ENCODE results near the gene C16orf96.

C16orf96 gene

GRCh38 chr16:4607841-4608703 lies 51.9 kb downstream of the C16orf96 start:
- Histone ChIP-seq H3K4me1 (ENCODE audit: control insufficient read depth in 1 of 2, insufficient read depth in 1 of 2, low read depth in 1 of 2, low read length in 1 of 2) (peaks cover 18% of the 10 kb centered on the region in 2 experiments), H3K4me3 (ENCODE audit: low read depth in 1 of 2, low read length in 1 of 2) (no peak overlapping the region), H3K27ac (no peak overlapping the region), H3K36me3 (peaks cover 43% of the 10 kb centered on the region), H3K9me3 (no peaks in the 10 kb centered on the region), H3K27me3 (no peaks in the 10 kb centered on the region)
- TF ChIP-seq CTCF (IDR thresholded peaks at IDR 0.05) = no peak

GRCh38 chr16:4608704-4608980 lies 52.5 kb downstream of the C16orf96 start:
- H3K36me3 ChIP-seq = peaks cover 43% of the 10 kb centered on the region
- H3K27ac ChIP-seq = no peak overlapping the region
- H3K9me3 ChIP-seq = no peaks in the 10 kb centered on the region
- peaks cover 24% of the 10 kb centered on the region in 2 experiments for H3K4me1 ChIP-seq (ENCODE audit: control insufficient read depth in 1 of 2, insufficient read depth in 1 of 2, low read depth in 1 of 2, low read length in 1 of 2)
- no peaks in the 10 kb centered on the region for H3K27me3 ChIP-seq
- no peak for TF ChIP-seq CTCF (IDR thresholded peaks at IDR 0.05)
- H3K4me3 ChIP-seq (ENCODE audit: low read depth in 1 of 2, low read length in 1 of 2) = no peak overlapping the region

GRCh38 chr16:4609200-4610010 lies 53.3 kb downstream of the C16orf96 start:
- peaks cover 43% of the 10 kb centered on the region for H3K36me3 ChIP-seq
- no peak for TF ChIP-seq CTCF (IDR thresholded peaks at IDR 0.05)
- no peaks in the 10 kb centered on the region for H3K27me3 ChIP-seq
- no peaks in the 10 kb centered on the region for H3K9me3 ChIP-seq
- H3K27ac ChIP-seq = no peak overlapping the region
- H3K4me1 ChIP-seq (ENCODE audit: control insufficient read depth in 1 of 2, insufficient read depth in 1 of 2, low read depth in 1 of 2, low read length in 1 of 2) = peaks cover 29 to 30% of the 10 kb centered on the region in 2 experiments
- no peak overlapping the region for H3K4me3 ChIP-seq (ENCODE audit: low read depth in 1 of 2, low read length in 1 of 2)

- no peaks in the 10 kb centered on the region for H3K27me3 ChIP-seq
- peaks cover 34 to 37% of the 10 kb centered on the region in 2 experiments for H3K4me1 ChIP-seq (ENCODE audit: control insufficient read depth in 1 of 2, insufficient read depth in 1 of 2, low read depth in 1 of 2, low read length in 1 of 2)
- no peak overlapping the region for H3K4me3 ChIP-seq (ENCODE audit: low read depth in 1 of 2, low read length in 1 of 2)
- no peak for TF ChIP-seq CTCF (IDR thresholded peaks at IDR 0.05)
- no peak overlapping the region for H3K27ac ChIP-seq
- H3K9me3 ChIP-seq = no peaks in the 10 kb centered on the region
- peaks cover 43% of the 10 kb centered on the region for H3K36me3 ChIP-seq
Measured at GRCh38 chr16:4610011-4611005, 54.2 kb downstream of the C16orf96 start.
